Coronary artery (tissue), 2 donors: ENCODE results near the gene TREML1.

Source experiments
- DNase-seq: peaks from one replicate; pipeline ENCODE4 v3.0.0-alpha.2; 2017; ENCODE audit warnings: low spot score
- H3K27ac ChIP-seq, 2 donors: fragments of 200-600 bp; sonication (generic); one replicate each; pipeline ENCODE4 v1.5.1; 2016 to 2019
- H3K4me3 ChIP-seq: fragments of 200-600 bp; sonication (generic); 2 replicates; pipeline ENCODE4 v1.5.1; 2016; ENCODE audit warnings: mild to moderate bottlenecking, moderate library complexity
- TF ChIP-seq, protein P1 (sequence below): fragments of 200-600 bp; sonication (generic); IDR thresholded peaks from one replicate; pipeline ENCODE4 v1.5.1; 2019; ENCODE audit warnings: antibody characterized with exemption

TREML1 gene

DNA sequence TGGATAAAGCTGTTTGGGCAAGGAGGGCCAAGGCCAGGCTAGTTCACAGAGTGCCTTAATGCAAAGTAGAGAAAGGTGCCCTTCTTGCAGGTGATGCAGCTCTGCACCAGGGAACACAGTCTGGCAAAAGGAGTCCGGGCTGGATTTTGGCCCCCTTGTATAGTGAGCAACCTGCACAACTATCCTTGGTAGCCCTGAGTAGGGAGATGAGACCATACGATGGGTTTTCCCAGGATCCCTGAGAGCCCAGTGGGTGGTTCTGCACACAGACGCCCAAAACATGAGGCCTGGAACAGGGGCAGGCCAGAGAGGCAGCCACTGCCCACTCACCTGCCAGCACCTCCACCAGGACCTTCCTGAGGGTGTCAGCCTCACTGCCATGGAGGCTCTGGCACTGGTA lies 6.8 kb upstream of the TREML1 start:
- H3K27ac ChIP-seq: no peak overlapping the region

DNA sequence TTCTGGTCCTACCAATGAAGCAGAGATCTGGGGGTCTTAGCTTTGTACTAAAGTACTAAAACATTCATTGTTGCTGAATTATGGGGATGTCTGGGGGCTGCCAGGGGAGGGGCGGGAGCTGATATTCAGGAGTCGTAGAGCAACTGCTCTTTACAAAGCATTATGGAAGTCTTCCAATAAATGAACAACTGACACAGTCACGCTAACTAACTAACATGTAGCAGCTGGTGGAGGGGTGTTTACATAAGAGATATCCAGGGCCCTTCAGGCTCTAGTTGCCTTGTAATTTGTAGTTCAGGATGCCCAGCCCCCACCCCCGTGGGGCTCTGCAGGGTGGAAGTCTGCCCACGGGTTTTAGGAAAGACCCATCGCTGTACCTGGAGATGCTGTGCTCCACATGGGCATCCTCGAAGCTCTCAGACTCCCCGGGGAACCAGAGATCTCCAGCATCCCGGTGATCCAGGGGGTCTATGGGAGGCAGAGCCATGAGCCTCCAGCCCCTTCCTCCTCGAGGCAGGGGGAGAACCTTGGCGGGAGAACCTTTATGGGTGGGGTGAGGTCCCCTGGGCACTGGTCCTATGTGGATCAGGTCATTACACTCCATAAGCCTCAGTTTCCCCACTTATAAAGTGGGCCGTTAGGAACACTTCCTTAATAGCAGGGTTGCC lies 5.4 kb upstream of the TREML1 start:
- TF ChIP-seq, protein P1, sequence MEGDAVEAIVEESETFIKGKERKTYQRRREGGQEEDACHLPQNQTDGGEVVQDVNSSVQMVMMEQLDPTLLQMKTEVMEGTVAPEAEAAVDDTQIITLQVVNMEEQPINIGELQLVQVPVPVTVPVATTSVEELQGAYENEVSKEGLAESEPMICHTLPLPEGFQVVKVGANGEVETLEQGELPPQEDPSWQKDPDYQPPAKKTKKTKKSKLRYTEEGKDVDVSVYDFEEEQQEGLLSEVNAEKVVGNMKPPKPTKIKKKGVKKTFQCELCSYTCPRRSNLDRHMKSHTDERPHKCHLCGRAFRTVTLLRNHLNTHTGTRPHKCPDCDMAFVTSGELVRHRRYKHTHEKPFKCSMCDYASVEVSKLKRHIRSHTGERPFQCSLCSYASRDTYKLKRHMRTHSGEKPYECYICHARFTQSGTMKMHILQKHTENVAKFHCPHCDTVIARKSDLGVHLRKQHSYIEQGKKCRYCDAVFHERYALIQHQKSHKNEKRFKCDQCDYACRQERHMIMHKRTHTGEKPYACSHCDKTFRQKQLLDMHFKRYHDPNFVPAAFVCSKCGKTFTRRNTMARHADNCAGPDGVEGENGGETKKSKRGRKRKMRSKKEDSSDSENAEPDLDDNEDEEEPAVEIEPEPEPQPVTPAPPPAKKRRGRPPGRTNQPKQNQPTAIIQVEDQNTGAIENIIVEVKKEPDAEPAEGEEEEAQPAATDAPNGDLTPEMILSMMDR: no peak
- H3K4me3 ChIP-seq: no peak overlapping the region
- no peak overlapping the region for H3K27ac ChIP-seq
- DNase-seq: no peak

More for the DNA sequence above, 6.8 kb upstream of the TREML1 start:
- DNase-seq: no peak
- H3K4me3 ChIP-seq: no peak overlapping the region
- TF ChIP-seq, protein P1: no peak

DNA sequence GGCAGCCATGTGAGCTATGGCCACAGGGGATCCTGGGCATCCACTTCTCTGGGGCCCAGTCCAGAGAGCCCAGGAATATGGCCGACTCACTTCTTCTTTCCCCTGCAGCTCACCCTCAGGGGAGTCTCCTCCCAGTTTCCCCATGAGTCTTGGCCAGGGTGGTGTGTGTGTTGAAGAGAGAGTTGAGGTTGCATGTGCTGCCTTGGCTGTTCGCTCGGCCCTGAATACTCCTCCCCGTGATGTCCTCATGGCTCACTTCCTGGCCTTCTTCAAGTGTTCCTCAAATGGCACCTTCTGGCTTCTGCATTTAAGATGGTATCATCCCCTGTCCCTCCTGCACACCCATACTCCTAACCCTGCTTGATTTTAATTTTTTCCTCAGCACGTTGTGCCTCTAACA lies 3.2 kb upstream of the TREML1 start:
- Histone ChIP-seq H3K4me3 (no peak overlapping the region), H3K27ac (no peak overlapping the region)
- DNase-seq: no peak
- TF ChIP-seq, protein P1: no peak

DNA sequence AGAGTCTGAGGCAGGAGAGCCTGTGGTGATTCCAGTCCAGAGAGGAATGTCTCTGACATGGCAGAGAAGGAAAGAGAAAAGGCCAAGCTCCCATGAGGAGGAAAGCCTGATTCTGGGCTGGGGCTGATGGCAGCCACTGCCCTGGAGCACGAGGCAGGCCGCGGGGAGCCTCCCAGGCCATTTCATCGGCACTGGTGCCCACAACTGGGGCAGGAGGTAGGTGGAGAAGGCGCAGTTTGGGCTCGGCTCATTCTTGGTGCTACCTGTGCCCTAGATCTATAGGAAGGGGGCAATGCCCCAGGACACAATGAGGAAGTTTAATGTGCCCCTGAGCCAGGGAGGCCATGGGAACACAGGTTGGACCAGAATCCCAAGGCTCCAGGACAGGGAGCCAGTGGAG lies 2.6 kb upstream of the TREML1 start:
- Histone ChIP-seq H3K4me3 (no peak overlapping the region), H3K27ac (no peak overlapping the region)
- TF ChIP-seq, protein P1: no peak
- no peak for DNase-seq

DNA sequence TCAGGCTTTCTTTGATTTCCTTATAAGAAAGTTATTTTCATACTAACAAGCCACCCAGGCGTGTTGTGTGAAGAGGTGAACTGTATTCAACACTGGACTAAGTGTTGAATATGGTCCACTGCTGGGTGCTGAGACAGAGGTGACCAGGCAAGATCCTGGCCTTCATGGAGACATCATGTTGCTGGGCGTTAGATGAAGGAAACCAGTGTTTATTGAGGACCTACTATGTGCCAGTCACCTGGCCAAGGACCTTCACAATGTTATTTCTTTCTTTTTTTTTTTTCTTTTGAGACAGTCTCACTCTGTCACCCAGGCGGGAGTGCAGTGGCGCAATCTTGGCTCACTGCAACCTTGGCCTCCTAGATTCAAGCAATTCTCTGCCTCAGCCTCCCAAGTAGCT lies 1.9 kb upstream of the TREML1 start:
- H3K4me3 ChIP-seq: no peak overlapping the region
- TF ChIP-seq, protein P1: no peak
- H3K27ac ChIP-seq: no peak overlapping the region
- no peak for DNase-seq

DNA sequence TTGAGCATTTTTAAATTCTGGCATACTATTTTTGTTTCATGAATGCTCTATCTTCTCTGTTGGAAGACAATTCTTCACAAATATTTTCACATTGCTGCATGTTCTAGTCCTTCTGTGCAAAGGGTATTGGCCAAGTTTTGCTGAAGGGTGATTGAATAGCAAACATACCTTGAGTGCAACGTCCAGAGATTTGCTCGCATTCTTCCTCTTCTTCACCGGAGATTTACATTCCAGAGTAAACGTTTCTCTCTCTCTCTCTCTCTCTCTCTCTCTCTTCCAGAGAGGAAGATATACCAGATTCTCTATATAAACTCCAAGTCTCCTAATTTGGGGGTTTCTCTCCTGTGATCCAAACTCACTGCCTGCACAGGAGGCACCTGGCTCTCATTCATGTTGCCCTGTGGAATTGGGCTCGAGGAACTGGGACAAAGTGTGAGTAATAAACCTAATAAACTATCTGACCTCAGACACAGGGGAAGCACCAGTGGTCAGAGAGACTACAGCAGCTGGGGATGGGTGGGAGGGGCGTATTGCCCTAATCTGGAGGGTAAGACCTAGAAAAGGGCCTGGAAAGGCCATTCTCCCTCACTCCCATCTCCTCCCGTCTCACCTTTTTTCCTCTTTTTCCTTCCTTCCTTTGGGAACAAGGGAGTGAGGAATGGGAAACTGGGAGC lies 1.1 kb upstream of the TREML1 start:
- no peak overlapping the region for H3K4me3 ChIP-seq
- no peak for DNase-seq
- TF ChIP-seq, protein P1: no peak
- no peak overlapping the region for H3K27ac ChIP-seq

DNA sequence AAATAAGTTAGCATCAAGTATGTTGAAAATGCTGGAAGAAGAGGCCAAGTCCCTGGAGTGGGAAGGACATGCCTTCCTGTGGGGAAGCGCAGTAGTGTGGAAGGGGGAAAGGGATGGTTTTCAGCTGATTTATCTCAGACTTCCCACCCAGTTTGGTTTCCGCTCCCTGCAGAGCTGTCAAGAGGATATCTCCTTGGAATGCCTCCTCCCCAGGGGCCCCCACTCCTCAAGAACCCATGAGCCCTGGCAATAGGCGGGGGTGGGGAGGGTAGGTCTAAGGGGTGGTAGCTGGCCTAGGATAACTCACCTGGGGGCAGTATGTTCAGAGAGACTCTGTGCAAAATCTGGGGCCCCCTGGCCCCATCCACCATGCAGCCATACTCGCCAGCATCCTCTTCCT lies 696 bp downstream of the TREML1 start:
- no peak overlapping the region for H3K27ac ChIP-seq
- TF ChIP-seq, protein P1: no peak
- no peak for DNase-seq
- H3K4me3 ChIP-seq: no peak overlapping the region
